Prostate gland (tissue), 2 donors: ENCODE data around the gene PTGER4. TPM values are rescaled to one million over a fixed set of nuclear protein-coding genes. Genes with fewer than 3 reads are reported as not detected.
"Not testable (repeated sequence)": the region's sequence is repeated elsewhere in the genome, so short reads cannot be mapped to it uniquely, and the experiment has no call there.

Experiments
- DNase-seq: peaks from one replicate; pipeline ENCODE4 v3.0.0-alpha.2; 2019; ENCODE audit warnings: low spot score
- H3K27ac ChIP-seq, 2 donors: fragments of 200-600 bp; sonication (generic); 2 replicates each; pipeline ENCODE4 v1.5.1; 2017 to 2019
- H3K27me3 ChIP-seq: fragments of 200-600 bp; sonication (generic); replicated peaks from 2 replicates; pipeline ENCODE4 v1.5.1; 2019; ENCODE audit not compliant: insufficient read depth
- H3K36me3 ChIP-seq, 2 donors: fragments of 200-600 bp; sonication (generic); 1 replicate in 1 of 2; 2 replicates in 1 of 2; pipeline versions ENCODE4 v1.5.1 to v1.8.1; 2017 to 2019
- H3K4me1 ChIP-seq: fragments of 200-600 bp; sonication (generic); replicated peaks from 2 replicates; pipeline ENCODE4 v1.5.1; 2019
- H3K4me3 ChIP-seq, 2 donors: fragments of 200-600 bp; sonication (generic); 2 replicates each; pipeline ENCODE4 v1.5.1; 2017 to 2019
- H3K9me3 ChIP-seq: fragments of 200-600 bp; sonication (generic); 2 replicates; pipeline ENCODE4 v1.5.1; 2017
- CTCF ChIP-seq, 4 experiments: fragments of 200-600 bp in 2 of 4; fragments of 450-650 bp in 2 of 4; sonication (generic) in 2 of 4; IDR thresholded peaks; 1 replicate in 3 of 4; 2 replicates in 1 of 4; pipeline ENCODE4 v1.5.1; 2016 to 2019; ENCODE audit warnings: antibody characterized with exemption in 4 of 4, mild to moderate bottlenecking in 2 of 4, moderate library complexity in 2 of 4
- POLR2A ChIP-seq: fragments of 450-650 bp; IDR thresholded peaks from one replicate; pipeline ENCODE4 v1.6.1; 2016; ENCODE audit warnings: antibody characterized with exemption, mild to moderate bottlenecking
- POLR2AphosphoS5 ChIP-seq: sonication (generic); formaldehyde crosslinking; IDR thresholded peaks from one replicate; pipeline ENCODE4 v1.6.1; 2017; ENCODE audit warnings: antibody characterized with exemption
- WGBS: methylation state at CpG from one replicate; pipeline ENCODE4 v1.1.5; 2018; 5-methylcytosine and 5-hydroxymethylcytosine counted together
- intact Hi-C: fragments of 100-400 bp; cut with DNase I; formaldehyde crosslinking; loops from one replicate; pipeline ENCODE4 v1.14.2; 2022
- total RNA-seq, 2 donors: library from RNA; depleted of rRNA; stranded (reverse); fragments of >200 nt; gene quantifications; one replicate each; pipeline ENCODE4 v1.1.0, GENCODE V29; 2016

The PTGER4 gene
- total RNA-seq, 2 donors from 2014 or later: 22.0 to 78.3 TPM

- Histone ChIP-seq H3K27ac (no peak overlapping the region), H3K9me3 (no peaks in the 10 kb centered on the region), H3K4me3 (no peak overlapping the region), H3K27me3 (no peaks in the 10 kb centered on the region), H3K4me1 (no peaks in the 10 kb centered on the region), H3K36me3 (no peaks in the 10 kb centered on the region)
- intact Hi-C loops: no loop called here
- WGBS: 95% methylated on average over 4 of the region's 4 CpGs
- no peak for DNase-seq
- TF ChIP-seq CTCF (IDR thresholded peaks at IDR 0.05) (no peak), POLR2AphosphoS5 (no peak), POLR2A (no peak)
Observed at GRCh38 chr5:40653221-40654022, 26.3 kb upstream of the PTGER4 start.

- no peak for TF ChIP-seq POLR2A
- TF ChIP-seq CTCF (IDR thresholded peaks at IDR 0.05): no peak
- TF ChIP-seq POLR2AphosphoS5: no peak
- intact Hi-C loops: no loop called here
- no peaks in the 10 kb centered on the region for H3K4me1 ChIP-seq
- DNase-seq: no peak
- H3K27ac ChIP-seq: no peak overlapping the region
- H3K4me3 ChIP-seq: no peak overlapping the region
- no peaks in the 10 kb centered on the region for H3K27me3 ChIP-seq
- no peaks in the 10 kb centered on the region for H3K36me3 ChIP-seq
- H3K9me3 ChIP-seq: no peaks in the 10 kb centered on the region
- 76% methylated on average over 4 of the region's 4 CpGs for WGBS
Observed at GRCh38 chr5:40654377-40654991, 25.2 kb upstream of the PTGER4 start.

- WGBS: 84% methylated on average over 2 of the region's 2 CpGs
- DNase-seq: no peak
- H3K36me3 ChIP-seq: no peaks in the 10 kb centered on the region
- H3K4me1 ChIP-seq: no peaks in the 10 kb centered on the region
- no peaks in the 10 kb centered on the region for H3K27me3 ChIP-seq
- TF ChIP-seq POLR2AphosphoS5: no peak
- no peak for TF ChIP-seq CTCF (IDR thresholded peaks at IDR 0.05)
- no peak for TF ChIP-seq POLR2A
- H3K27ac ChIP-seq: no peak overlapping the region
- H3K9me3 ChIP-seq: no peaks in the 10 kb centered on the region
- no peak overlapping the region for H3K4me3 ChIP-seq
- intact Hi-C loops: no loop called here
Observed at GRCh38 chr5:40655138-40655537, 24.6 kb upstream of the PTGER4 start.

- H3K27ac ChIP-seq, H3K4me1 ChIP-seq, DNase-seq, H3K4me3 ChIP-seq, intact Hi-C loops, H3K27me3 ChIP-seq, H3K36me3 ChIP-seq, H3K9me3 ChIP-seq: not testable (repeated sequence)
Observed at GRCh38 chr5:40656091-40656490, 23.6 kb upstream of the PTGER4 start.

GRCh38 chr5:40656766-40657165 is 22.9 kb upstream of the PTGER4 start:
- Histone ChIP-seq H3K9me3 (no peaks in the 10 kb centered on the region), H3K27me3 (no peaks in the 10 kb centered on the region), H3K36me3 (no peaks in the 10 kb centered on the region), H3K27ac (no peak overlapping the region), H3K4me3 (no peak overlapping the region), H3K4me1 (no peaks in the 10 kb centered on the region)
- intact Hi-C loops: no loop called here
- no peak for DNase-seq
- no peak for TF ChIP-seq POLR2A
- no peak for TF ChIP-seq POLR2AphosphoS5
- no peak for TF ChIP-seq CTCF (IDR thresholded peaks at IDR 0.05)
